Breast epithelium (tissue), 4 donors: Measurements from ENCODE around the gene LGR5. TPM values are rescaled to one million over a fixed set of nuclear protein-coding genes. Genes with fewer than 3 reads are reported as not detected.

ENCODE experiments used
- DNase-seq, 2 donors: peaks; one replicate each; pipeline ENCODE4 v3.0.0-alpha.2; 2019; ENCODE audit warnings: low spot score in 2 of 2
- H3K27ac ChIP-seq, 2 donors: fragments of 200-600 bp; sonication (generic) in 1 of 2; one replicate each; pipeline ENCODE4 v1.5.1; 2016 to 2019; ENCODE audit warnings: mild to moderate bottlenecking in 1 of 2
- H3K27me3 ChIP-seq, 2 donors: fragments of 200-600 bp; sonication (generic) in 1 of 2; one replicate each; pipeline versions ENCODE4 v1.5.1 to v1.6.0; 2017 to 2019; ENCODE audit warnings: control low read depth in 1 of 2, mild to moderate bottlenecking in 1 of 2
- H3K36me3 ChIP-seq: fragments of 200-600 bp; one replicate; pipeline ENCODE4 v1.5.1; 2019
- H3K4me1 ChIP-seq, 2 donors: fragments of 200-600 bp; sonication (generic); one replicate each; pipeline ENCODE4 v1.5.1; 2016 to 2019; ENCODE audit warnings: control low read depth in 1 of 2
- H3K4me3 ChIP-seq, 3 donors: fragments of 200-600 bp; sonication (generic); 1 replicate in 2 of 3; 2 replicates in 1 of 3; pipeline ENCODE4 v1.5.1; 2016 to 2019; ENCODE audit warnings: mild to moderate bottlenecking in 3 of 3, moderate library complexity in 2 of 3
- H3K9me3 ChIP-seq, 2 donors: fragments of 200-600 bp; sonication (generic) in 1 of 2; one replicate each; pipeline ENCODE4 v1.5.1; 2016 to 2019; ENCODE audit warnings: control low read depth in 1 of 2
- POLR2A ChIP-seq: fragments of 450-650 bp; IDR thresholded peaks from one replicate; pipeline ENCODE4 v1.6.1; 2016; ENCODE audit warnings: antibody characterized with exemption, mild to moderate bottlenecking, moderate library complexity
- POLR2AphosphoS5 ChIP-seq, 3 donors: sonication (generic); formaldehyde crosslinking; IDR thresholded peaks; one replicate each; pipeline ENCODE4 v1.6.1; 2017; ENCODE audit warnings: antibody characterized with exemption in 3 of 3
- intact Hi-C: fragments of 100-400 bp; cut with DNase I; formaldehyde crosslinking; loops from one replicate; pipeline ENCODE4 v1.15.1; 2023; ENCODE audit warnings: low total_unique reads
- total RNA-seq, 3 donors: library from RNA; depleted of rRNA; stranded (reverse); fragments of >200 nt; gene quantifications; one replicate each; pipeline ENCODE4 v1.1.0, GENCODE V29; 2016
- TF ChIP-seq, protein P1 (sequence below), 3 donors: fragments of 450-650 bp; IDR thresholded peaks; one replicate each; pipeline ENCODE4 v1.5.1; 2016 to 2017; ENCODE audit warnings: antibody characterized with exemption in 3 of 3, mild to moderate bottlenecking in 3 of 3, moderate library complexity in 3 of 3

The LGR5 gene
- total RNA-seq, 3 donors from 2014 or later, result 0.15 to 0.80 (median 0.66) TPM

DNA sequence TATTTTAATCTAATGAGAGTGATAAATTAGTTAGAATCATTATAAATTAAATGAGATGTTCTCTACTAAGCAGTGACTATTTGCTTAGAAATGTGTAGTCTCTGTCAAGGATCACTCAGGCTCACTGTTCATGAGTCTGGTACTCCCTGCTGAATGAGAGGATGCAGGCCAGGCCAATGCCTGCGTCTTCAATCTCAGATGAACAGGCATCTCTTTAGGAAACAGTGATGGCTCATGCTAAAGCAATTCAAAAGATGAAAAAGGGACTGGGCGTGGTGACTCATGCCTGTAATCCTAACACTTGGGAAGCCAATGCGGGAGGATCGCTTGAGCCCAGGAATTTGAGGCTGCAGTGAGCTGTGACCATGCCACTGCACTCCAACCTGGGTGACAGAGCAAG is 117.3 kb downstream of the LGR5 start:
- Histone ChIP-seq H3K36me3 (no peaks in the 10 kb centered on the region), H3K27ac (no peak overlapping the region), H3K4me1 (no peaks in the 10 kb centered on the region), H3K27me3 (no peaks in the 10 kb centered on the region), H3K9me3 (no peaks in the 10 kb centered on the region), H3K4me3 (no peak overlapping the region)
- intact Hi-C loops, result no loop called here
- no peak for DNase-seq
- no peak for TF ChIP-seq POLR2A
- TF ChIP-seq, protein P1, sequence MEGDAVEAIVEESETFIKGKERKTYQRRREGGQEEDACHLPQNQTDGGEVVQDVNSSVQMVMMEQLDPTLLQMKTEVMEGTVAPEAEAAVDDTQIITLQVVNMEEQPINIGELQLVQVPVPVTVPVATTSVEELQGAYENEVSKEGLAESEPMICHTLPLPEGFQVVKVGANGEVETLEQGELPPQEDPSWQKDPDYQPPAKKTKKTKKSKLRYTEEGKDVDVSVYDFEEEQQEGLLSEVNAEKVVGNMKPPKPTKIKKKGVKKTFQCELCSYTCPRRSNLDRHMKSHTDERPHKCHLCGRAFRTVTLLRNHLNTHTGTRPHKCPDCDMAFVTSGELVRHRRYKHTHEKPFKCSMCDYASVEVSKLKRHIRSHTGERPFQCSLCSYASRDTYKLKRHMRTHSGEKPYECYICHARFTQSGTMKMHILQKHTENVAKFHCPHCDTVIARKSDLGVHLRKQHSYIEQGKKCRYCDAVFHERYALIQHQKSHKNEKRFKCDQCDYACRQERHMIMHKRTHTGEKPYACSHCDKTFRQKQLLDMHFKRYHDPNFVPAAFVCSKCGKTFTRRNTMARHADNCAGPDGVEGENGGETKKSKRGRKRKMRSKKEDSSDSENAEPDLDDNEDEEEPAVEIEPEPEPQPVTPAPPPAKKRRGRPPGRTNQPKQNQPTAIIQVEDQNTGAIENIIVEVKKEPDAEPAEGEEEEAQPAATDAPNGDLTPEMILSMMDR (IDR thresholded peaks at IDR 0.05), result no peak
- TF ChIP-seq POLR2AphosphoS5 (IDR thresholded peaks at IDR 0.05), result no peak

DNA sequence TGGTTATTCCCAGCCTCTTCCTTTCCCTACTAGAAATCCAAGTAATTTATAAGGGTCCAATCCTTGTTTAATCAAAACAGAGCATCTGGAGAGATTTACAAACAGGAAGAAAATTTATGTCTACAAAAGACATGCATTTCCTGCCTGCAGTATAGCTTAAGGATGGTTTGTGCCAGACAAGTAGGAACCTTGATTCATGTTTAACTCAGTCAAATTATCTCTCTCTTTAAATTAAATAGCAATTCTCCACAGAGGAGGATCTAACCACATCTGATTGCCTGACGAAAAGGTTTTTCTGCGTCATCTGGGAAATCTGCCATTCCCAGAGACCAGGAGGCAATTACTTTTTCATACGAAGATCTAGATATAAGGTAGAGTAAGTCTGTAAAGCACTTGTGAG is 118.8 kb downstream of the LGR5 start:
- Histone ChIP-seq H3K4me3 (no peak overlapping the region), H3K27me3 (no peaks in the 10 kb centered on the region), H3K4me1 (no peaks in the 10 kb centered on the region), H3K9me3 (no peaks in the 10 kb centered on the region), H3K27ac (no peak overlapping the region), H3K36me3 (no peaks in the 10 kb centered on the region)
- TF ChIP-seq, protein P1 (IDR thresholded peaks at IDR 0.05), result no peak
- TF ChIP-seq POLR2AphosphoS5 (IDR thresholded peaks at IDR 0.05), result no peak
- no peak for DNase-seq
- intact Hi-C loops, result no loop called here

DNA sequence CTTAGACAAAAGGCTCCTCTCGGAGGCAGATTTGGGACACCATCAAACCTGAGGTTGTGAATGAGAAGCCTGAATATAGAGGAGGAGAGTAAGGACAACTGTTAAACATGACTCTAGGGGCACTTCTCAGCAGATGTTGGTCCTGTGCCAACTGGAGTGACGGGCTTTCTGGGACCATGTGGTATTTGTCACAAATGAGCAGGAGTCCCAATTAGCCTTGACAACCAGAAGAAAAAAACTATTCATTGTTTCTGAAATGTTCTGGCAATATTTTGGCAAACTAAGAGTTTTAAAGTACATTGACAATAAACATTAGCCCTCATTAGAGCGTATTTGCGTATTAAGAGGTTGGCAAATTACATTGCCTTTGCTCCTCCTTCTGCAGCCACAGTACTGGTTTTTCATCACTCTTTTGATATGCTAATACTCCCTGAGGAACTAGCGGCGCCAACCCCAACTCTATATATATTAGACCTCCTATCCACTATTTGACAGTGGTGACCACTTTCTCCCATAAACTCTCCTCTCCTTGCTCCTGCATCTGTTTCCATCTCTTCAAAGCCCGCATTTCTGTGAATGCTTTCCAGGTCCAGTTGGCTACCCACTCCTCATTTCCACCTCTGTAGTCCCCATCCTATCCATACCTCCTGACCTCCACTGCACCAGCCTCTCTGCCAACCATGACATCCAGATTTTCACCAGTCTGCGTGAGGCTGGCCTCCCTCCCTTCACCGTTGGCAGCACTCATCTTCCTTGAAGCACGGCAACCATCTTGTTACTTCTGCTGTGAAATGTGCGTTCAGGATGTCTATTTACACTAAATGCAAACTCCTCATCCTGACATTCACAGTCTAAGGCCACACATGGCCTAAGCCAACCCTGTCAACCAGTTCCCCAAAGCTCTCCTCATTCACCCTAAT is 123.3 kb downstream of the LGR5 start:
- no peaks in the 10 kb centered on the region for H3K36me3 ChIP-seq
- no peaks in the 10 kb centered on the region for H3K27me3 ChIP-seq
- no peak overlapping the region for H3K4me3 ChIP-seq
- H3K27ac ChIP-seq, result no peak overlapping the region
- TF ChIP-seq POLR2AphosphoS5 (IDR thresholded peaks at IDR 0.05) (no peak), POLR2A (no peak)
- TF ChIP-seq, protein P1 (IDR thresholded peaks at IDR 0.05), result no peak
- no peaks in the 10 kb centered on the region for H3K4me1 ChIP-seq
- H3K9me3 ChIP-seq, result no peaks in the 10 kb centered on the region
- intact Hi-C loops, result no loop called here
- DNase-seq, result no peak

DNA sequence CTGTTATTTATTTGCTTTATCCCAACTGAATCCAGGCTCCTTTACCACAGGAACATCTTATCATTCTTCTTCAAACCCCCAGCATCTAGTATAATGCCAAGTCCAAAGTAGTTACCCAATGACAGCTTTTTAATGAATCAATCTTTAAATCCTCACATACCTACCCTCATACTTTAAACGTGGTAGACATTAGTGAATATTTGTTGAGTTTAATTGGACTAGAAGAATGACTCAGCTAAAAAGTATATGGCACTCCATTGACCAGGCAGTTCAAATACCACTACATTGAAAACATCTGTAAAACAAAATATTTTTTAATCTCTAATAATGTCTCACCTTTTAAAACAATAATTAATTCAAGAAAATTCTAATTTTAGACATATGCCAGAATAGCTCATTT is 125.9 kb downstream of the LGR5 start:
- H3K36me3 ChIP-seq, result no peaks in the 10 kb centered on the region
- H3K4me3 ChIP-seq, result no peak overlapping the region
- TF ChIP-seq POLR2AphosphoS5 (IDR thresholded peaks at IDR 0.05) (no peak), POLR2A (no peak)
- TF ChIP-seq, protein P1 (IDR thresholded peaks at IDR 0.05), result no peak
- intact Hi-C loops, result no loop called here
- H3K27me3 ChIP-seq, result no peaks in the 10 kb centered on the region
- H3K27ac ChIP-seq, result no peak overlapping the region
- H3K9me3 ChIP-seq, result no peaks in the 10 kb centered on the region
- no peak for DNase-seq
- no peaks in the 10 kb centered on the region for H3K4me1 ChIP-seq

DNA sequence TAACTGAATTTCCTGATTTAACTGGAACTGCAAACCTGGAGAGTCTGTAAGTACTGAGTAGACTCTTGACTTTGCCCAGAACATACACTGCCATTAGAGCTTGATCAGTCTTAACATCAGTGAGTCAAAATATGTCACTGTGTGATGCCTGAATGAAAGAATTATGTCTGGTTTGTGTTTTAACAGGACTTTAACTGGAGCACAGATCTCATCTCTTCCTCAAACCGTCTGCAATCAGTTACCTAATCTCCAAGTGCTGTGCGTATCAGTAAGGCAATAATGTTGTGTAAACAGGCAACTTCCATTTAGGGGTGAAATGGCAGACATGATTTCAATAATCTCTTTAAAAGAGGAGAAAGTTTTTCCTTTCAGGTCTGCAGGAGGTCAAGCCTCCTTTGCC is 127.1 kb downstream of the LGR5 start:
- DNase-seq, result no peak
- intact Hi-C loops, result no loop called here
- no peaks in the 10 kb centered on the region for H3K36me3 ChIP-seq
- H3K27me3 ChIP-seq, result no peaks in the 10 kb centered on the region
- H3K4me3 ChIP-seq, result no peak overlapping the region
- H3K4me1 ChIP-seq, result no peaks in the 10 kb centered on the region
- H3K27ac ChIP-seq, result no peak overlapping the region
- H3K9me3 ChIP-seq, result no peaks in the 10 kb centered on the region
- TF ChIP-seq POLR2A, result no peak
- TF ChIP-seq, protein P1 (IDR thresholded peaks at IDR 0.05), result no peak
- TF ChIP-seq POLR2AphosphoS5 (IDR thresholded peaks at IDR 0.05), result no peak
